GM18511 (cell line): ENCODE results near the gene LENG9.

ENCODE experiments used
- ATAC-seq: cut with Tn5 transposase; IDR thresholded peaks from one replicate; pipeline ENCODE4 v1.9.1; 2021; ENCODE audit warnings: mild to moderate bottlenecking, moderate library complexity; ENCODE audit not compliant: unreplicated experiment

LENG9 gene

DNA sequence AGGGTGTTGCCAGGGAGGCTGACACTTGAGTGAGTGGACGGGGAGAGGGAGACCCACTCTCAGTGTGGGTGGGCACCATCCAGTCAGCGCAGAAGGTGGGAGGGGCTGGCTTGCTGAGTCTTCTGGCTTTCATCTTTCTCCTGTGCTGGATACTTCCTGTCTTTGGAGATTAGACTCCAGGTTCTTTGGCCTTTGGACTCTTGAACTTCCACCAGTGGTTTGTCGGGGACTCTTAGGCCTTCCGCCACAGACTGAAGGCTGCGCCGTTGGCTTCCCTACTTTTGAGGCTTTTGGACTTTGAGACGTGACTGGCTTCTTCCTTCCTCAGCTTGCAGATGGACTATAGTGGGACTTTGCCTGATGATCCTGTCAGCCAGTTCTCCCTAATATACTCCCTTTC is 18.8 kb downstream of the LENG9 start:
- no peak for ATAC-seq

DNA sequence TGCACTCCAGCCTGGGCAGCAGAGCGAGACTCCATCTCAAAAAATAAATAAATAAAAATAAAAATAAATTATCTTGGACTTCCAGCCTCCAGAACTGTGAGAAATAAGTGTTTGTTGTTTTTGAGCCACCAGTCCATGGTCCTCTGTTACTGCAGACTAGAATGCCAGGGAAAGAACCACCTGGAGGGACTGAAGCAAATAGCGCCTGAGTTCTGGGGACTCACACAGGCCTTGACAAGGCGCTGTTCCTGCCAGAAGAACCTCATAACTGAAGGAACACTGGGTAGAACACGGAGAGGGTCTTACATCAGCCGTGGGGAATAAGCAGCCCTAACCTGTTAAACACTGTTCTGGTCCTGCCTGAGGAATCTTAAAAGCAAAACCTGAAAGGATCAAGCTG is 22.9 kb downstream of the LENG9 start:
- no peak for ATAC-seq

DNA sequence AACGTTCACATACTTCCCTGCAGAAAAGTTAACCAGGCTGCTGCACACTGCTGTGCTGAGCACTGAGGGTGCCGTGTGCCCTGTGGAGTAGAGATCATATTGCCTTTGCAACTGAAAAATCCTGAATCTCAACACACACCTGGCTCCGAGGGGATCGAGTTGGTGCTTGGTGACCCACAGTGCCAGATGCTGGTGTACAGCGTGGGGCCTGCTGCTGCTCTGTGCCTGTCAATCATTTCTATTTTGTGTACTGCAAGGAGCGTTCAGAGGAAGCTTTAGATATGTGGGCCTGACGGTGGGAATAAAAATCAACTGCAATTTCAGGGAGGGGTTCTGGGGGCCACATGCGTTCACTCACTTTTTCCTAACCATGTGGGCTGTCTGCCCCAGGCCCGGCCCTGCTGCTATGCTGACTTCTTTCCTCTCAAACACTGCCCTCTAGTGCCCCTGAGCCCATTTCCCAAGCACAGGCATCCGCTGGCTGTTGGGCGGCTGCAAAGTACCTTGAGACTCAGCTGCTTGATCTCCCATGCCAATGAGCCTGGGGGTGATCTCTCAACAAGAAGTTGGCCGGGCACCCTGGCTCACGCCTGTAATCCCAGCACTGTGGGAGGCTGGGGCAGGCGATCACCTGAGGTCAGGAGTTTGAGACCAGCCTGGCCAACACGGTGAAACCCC is 24.3 kb downstream of the LENG9 start:
- no peak for ATAC-seq

DNA sequence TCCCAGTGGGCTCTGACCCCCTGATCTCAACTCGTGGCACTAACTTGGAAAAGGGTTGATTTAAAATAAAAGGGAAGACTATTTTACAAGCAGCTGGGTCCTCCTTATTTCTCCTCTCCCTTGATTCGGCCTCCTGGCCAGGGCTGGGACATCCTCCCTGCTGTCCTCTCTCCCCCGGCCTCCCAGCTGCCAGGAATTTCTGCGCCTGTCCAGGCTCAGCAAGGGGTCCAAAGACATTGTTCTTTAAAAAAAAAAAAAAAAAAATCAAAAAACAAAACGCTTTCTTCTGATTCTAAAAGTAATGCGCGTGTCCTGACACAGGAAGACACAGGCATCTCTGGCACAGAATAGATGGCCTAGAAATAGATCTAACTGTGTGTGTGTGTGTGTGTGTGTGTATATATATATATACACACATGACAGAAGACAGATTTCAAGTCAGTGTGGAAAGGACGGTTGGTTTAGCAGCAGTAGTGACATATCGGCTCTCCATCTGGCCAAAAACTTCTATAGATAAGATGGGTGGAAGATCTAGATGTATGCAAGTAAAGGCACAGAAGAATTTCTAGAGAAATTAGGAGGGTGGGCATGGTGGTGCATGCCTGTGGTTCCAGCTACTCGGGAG is 26.8 kb downstream of the LENG9 start:
- ATAC-seq, result no peak

DNA sequence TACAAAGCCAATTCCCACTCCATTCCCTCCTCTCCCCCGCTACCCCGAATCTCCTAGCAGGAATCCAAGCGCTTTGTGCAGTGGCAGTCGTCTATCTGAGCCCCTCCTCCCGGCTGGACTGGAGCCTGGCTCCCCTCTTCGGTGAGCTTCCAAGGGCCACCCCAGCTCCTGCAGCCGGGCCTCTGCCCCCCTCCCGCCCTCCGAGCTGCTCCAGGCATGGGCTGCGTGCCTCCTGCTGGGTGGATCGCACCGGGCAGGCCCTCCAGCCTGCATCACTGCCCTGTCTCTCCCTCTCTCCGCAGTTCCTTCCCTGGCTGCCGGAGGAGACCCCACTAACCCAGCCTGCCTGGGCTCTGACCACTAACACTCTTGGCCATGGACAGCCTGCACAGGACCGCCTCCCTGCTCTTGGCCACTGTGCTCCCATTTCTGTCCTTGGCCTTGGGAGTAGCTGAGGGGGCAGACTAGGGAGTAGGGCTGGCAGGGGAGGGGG is 27.5 kb downstream of the LENG9 start:
- ATAC-seq, result no peak

DNA sequence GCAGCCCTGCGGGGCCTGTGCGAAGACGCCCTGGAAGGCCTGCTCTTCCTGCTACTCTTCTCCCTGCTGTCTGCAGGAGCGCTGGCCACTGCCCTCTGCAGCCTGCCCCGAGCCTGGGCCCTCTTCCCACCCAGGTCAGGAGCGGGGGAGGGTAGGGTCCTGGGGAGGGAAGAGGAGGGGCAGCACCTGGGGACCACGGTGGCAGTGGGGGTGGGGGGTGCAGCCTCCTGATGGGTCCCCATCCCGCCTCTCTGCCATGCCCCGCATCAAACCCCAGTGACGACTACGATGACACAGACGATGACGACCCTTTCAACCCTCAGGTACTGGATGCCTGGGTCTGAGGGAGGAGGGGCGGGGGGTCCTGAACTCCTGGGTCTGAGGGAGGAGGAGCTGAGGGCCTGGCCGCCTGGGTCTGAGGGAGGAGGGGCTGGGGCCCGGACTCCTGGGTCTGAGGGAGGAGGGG is 28.0 kb downstream of the LENG9 start:
- ATAC-seq, result no peak

DNA sequence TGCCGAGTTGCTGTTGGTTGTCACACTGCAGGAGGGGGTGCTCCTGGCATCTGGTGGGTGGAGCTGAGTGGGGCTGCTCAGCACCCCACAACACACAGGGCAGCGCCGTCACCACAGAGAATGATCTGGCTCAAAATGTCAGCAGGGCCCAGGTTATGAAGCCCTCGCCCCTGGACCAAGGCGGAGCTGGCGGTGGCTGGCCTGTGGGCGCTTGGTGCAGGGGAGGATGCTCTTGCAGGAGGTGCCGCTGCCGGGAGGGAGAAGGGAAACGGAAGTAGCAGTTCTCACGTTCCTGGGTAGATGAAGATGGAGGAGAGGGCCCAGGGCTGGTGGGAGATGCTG is 28.7 kb downstream of the LENG9 start:
- no peak for ATAC-seq

DNA sequence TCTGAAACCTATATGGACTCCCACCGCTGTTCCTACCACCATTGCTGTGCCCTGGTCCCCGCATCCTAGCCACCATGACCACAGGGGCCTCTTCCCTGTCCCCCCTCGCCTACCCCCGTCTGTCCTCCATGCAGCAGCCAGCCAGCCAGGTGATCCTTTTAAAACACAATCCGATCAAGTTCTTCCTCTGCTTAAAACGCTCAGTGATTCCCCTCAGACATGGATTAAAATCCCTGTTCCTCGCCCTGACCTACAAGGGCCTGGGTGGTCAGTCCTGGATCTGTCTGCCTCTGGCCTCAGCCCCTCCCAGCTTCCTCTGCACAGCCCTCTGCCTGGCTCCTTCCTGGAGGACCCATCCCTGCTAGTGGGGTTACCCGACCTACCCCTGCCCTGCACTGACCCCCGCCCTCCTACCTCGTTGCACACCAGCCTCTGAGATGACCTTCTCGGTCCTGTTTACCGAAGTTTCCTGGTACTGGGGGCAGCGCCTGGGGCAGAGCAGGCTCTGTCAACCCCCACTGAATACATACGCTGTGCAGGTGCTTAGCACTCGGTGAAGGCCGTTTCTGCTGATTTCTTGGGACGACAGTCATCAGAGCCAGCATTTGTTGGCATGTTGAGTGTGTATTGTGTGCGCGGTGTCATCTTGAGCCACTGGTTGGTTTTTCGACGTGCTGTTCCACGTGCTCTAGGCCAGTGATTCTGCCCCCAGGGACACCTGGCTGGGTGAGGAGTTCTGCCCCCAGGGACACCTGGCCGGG is 29.3 kb downstream of the LENG9 start:
- ATAC-seq, result no peak

DNA sequence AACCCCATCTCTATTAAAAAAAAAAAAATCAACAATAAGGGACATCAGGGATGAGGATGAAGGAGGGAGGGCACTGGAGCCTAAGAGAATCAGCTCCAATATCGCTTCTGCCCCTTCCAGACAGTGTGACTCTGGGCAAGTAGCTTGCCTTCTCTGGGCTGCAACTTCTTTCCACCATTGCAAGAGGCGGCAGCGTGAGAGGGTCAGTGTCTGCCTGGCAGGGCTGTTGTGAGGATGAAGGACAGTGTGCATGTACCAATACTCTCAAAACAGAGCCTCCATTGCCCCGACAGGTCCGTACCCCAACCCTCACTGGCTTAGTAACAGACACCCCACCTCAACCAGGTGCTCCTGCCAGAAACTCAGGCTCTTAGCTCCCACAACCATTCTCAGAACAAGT is 29.9 kb downstream of the LENG9 start:
- no peak for ATAC-seq

DNA sequence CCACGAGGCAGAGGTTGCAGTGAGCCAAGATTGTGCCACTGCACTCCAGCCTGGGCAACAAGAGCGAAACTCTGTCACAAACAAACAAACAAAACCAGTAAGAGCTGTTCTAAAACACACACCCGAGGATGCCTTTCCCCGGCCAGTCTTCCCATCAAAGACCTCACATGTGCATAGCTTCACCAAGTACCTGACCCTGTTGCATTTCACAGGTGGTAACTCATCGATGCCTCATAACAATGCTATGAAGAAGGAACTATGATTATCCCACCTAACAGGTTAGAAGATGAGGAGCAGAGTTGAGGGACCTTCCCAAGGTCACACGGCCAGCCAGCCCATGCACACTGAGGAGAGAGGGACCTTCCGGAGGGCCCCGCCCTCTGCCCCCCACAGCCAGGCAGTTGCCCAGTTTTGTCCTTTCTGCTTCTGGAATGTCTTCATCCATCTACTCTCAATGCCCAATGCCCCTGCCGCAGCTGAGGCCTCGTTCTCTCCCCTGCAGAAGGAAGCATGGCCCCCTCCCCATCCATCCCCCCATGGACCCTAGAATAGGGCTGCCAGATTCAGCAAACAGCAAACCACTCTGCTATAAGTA is 31.3 kb downstream of the LENG9 start:
- ATAC-seq, result no peak

DNA sequence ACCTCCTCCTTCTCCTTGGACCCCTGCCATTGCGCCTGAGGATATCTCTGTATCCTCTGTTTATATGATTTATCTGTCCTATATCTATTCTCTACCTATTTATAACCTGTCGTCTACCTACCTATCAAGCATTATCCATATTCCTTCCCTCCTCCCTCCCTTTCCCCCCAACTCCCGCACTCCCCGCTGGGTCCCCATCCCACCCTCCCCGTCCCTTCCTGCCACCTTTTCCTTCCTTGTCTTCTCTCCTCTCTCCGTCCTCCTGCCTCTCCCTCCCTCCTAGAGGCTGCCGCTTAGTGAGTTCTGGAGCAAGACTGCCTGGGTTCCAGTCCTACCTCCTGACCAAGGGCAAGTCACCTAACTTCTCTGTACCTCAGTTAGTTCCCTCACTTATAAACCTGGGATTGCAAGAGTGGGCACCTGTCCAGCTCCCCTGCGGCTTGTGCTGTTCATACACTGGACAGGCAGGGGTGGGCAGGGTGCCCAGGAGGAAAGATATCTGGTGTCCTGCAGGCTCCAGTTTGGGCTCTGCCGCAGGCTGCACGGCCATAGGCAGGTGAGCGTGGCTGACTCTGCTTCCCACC is 32.2 kb downstream of the LENG9 start:
- ATAC-seq, result no peak

DNA sequence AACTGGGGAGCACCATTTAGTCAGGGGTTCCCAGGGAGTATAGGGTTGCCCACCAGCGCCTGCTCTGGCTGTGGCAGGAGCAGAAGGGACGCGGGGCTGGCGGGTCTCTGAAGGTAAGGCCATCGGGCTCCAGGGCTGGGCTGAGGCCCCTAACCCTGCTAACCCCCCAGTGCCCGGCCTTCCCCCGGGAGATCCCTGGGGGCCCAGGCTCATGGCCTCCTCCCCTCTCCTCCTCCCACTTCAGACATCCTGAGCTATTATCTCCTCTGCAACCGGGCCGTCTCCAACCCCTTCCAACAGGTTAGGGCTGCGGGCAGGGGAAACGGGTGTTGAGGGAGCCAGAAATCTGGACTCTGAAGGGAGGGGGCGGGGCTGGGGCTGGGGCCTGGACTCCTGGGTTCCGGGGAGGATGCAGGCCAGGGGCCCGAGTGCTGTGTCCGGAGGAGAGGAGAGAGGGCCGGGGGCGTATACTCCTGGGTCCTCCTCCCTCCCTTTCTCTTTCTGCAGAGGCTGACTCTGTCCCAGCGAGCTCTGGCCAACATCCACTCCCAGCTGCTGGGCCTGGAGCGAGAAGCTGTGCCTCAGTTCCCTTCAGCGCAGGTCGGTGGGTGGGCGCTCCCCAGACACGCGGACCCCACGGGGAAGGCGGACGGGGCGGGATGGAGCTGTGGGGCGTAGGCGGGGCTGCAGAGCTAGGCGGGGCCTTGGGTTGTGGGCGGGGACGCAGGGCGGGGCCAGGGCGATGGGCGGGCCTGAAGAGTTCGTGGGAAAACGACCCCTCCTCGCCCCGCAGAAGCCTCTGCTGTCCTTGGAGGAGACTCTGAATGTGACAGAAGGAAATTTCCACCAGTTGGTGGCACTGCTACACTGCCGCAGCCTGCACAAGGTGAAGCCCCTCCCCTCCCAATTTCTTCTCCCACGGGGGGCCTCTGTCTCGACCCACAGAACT is 33.0 kb downstream of the LENG9 start:
- no peak for ATAC-seq

DNA sequence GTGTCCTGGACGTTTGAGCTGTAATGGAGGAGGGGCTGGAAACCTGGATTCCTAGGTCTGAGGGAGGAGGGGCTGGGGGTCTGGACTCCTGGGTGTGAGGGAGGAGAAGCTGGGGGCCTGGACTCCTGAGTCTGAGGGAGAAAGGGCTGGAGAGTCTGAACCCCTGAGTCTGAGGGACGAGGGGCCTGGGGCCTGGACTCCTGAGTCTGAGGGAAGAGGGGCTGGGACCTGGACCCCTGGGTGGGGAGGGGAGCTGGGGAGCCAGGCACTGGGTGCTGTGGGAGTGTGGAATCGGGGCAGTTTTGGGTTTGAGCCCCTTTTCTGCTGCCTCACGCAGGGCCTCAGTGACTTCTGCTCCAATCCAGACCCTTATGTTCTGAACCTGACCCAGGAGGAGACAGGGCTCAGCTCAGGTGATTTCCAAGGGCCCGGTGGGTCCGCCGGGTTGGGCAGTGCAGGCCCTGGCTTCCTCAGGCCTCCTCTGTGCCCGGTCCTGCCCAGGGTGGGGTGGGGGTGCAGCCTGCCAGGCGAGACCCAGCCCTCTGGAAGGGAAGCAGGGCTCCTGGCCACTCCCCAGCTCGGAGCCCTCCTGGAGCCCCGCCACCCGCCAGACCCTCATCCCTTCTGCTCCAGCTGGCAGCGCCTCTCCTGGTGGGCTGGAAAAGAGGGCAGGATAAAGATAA is 33.9 kb downstream of the LENG9 start:
- no peak for ATAC-seq

DNA sequence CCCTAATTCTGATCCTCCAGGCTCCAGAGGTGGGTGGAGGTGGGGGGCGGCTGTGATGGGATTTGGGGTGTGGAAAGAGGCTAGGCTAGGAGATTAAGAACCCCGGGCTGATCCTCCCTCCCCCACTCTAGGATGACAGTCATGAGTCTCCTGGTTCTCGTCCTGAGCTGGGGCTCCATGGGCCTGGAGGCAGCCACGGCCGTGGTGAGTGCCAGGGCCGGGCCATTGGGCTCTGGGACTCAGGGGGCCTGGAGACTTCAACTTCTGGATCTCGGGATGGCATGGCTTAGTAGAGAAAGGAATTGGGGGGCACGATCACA is 34.4 kb downstream of the LENG9 start:
- ATAC-seq, result no peak

DNA sequence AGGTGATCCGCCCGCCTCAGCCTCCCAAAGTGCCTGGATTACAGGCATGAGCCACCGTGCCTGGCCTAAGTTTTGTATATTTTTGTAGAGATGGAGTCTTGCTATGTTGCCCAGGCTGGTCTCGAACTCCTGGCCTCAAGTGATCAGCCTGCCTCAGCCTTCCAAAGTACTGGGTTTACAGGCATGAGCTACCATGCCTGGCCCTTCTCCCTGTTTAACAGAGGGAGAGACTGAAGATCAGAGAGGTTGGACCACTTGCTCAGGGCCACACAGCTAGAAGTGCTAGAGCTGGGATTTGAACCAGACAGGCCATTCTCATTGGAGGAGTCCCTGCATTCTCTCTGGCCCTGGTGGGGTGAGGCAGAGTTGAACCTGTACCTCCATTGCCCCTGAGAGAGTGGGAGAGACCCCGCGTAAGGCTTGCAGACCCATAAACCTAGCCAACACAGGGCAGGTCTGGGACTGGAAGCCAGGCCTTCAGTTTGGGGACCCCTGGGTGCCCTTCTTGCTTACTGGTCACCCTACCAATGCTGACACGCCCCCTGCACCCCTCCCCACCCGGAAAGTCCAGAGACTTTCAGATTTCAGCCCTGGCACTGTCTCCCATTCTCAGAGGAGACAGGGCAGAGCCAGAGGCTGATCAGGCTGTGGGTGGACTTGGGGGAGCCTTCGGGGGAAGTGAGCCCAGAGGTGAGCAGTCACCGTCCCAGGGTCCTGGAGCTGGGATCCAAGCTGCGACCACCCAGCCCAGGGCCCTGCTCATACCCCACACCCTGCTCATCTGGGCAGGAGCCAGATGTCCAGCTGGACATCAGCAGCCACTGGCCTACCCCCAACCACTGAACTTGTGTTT is 35.0 kb downstream of the LENG9 start:
- ATAC-seq, result no peak

DNA sequence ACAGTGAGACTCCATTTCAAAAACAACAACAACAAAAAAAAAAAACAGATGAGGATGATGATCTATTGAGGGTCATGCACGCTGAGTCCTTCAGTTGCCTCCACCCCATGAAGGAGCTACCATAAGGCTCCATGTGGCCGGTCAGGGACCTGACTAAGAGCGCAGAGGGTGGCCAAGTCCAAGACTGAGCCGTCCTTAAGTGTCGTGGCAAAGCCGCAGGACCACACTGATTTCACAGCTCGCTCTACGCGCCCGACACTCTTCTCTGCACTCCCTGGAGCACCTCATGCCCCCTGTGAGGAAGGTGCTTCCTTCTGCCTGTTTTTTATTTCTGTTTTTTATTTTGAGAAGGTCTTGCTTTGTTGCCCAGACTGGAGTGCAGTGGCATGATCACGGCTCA is 36.0 kb downstream of the LENG9 start:
- no peak for ATAC-seq

DNA sequence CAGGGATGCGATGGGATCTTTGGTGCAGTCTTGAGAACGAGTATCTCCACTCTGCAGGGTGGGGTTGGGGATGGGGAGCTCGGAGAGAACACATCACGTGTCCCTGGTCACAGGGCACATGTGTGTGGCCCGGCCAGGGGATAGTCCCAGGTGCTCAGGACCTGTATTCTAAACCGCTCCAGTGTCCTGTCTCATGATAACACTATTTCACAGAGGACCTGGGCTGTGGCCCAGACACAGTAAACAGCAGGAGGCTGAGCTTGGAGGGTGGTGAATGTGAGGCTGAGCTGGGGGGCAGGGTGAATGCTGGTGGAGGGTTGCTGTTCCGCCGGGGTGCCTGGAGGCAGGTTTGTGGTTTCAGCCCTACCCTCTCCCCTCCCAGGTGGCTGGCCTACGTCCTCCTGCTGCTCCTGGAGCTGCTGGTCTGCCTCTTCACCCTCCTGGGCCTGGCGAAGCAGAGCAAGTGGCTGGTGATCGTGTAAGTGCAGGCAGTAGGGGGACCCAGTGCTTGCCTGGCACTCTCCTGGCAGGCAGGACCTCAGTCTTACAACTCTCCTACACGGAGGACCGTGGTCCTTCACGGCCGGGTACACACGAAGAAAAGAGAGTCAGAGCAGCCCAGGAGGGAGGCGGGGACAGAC is 37.2 kb downstream of the LENG9 start:
- no peak for ATAC-seq

DNA sequence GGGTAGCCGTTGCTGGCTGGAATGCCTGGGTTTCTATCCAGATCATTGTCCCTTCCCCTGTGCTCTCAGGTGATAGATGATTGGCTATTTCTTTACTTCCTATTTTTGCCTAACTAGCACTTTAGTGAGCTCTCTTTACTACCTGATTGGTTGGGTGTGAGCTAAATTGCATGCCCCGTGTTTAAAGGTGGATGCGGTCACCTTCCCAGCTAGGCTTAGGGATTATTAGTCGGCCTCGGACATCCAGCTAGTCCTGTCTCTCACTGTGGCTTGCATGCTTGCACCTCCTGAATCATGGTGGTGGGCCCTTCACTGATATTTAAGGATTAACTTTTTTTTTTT is 38.2 kb downstream of the LENG9 start:
- ATAC-seq, result no peak
